ENCODE data around the gene TSHZ3.

TSHZ3 gene

DNA sequence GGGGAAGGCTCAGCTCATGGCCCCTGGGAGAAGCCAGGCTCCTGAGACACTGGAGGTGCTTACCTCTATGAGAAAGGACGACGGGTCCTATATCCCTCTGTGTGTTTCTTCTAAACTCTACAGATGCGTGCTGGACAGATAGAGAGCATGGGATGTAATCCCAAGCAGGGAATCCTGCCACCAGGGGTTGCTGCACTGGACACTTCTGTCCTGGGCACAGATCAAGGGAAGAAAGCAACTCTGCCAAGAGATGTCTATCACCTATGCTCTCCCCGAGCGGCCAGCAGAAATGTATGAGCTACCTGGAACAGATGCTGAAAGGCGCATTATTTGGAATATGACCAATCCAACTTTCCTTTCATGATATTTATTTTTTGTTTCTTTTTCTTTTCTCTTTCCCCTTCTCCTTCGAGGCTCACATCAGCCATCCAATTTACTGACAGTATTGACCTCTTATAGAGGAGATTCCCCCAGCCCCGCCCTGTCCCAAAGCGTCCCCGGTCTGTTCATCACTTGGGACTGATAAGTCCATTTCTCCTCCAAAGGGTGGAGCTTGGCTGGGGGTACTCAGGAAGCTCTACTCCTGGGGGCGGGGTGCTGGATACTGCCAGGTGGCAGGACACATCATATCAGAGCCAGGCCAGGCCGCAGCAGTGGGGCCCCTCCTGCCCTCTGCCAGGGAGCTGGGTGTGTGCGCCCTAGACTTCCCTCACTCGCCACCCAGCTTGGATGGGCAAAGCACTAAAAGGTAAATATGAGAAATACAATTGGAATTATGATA is 34.2 kb downstream of the TSHZ3 start:
- TF ChIP-seq, protein P1, sequence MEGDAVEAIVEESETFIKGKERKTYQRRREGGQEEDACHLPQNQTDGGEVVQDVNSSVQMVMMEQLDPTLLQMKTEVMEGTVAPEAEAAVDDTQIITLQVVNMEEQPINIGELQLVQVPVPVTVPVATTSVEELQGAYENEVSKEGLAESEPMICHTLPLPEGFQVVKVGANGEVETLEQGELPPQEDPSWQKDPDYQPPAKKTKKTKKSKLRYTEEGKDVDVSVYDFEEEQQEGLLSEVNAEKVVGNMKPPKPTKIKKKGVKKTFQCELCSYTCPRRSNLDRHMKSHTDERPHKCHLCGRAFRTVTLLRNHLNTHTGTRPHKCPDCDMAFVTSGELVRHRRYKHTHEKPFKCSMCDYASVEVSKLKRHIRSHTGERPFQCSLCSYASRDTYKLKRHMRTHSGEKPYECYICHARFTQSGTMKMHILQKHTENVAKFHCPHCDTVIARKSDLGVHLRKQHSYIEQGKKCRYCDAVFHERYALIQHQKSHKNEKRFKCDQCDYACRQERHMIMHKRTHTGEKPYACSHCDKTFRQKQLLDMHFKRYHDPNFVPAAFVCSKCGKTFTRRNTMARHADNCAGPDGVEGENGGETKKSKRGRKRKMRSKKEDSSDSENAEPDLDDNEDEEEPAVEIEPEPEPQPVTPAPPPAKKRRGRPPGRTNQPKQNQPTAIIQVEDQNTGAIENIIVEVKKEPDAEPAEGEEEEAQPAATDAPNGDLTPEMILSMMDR (IDR thresholded peaks at IDR 0.05; ENCODE audit: insufficient read depth, low read depth, low read length, missing control alignments): no peak
- DNase-seq (ENCODE audit: low read depth): no peak
- H3K4me3 ChIP-seq (ENCODE audit: low read depth, low read length): no peak overlapping the region

DNA sequence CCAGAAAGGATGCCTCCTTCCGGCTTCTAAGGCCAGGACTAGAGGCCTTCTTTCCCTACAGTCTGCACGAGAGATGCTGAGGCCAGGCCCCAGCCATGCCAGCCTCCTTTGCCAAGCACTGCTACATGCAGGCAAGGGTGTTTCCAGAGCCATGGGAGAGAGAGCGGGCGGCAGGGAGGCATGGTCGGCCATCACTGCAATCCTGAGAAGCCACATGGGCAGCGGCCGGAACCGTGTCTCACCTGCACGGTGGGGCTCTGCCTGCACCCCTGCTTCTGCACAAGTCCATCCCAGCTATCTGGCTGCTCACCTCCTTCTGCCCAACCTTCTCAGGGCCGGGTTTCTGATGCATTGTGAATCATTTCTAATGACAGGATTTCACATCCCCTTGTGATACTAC is 35.1 kb downstream of the TSHZ3 start:
- no peak for DNase-seq (ENCODE audit: low read depth)
- TF ChIP-seq, protein P1 (IDR thresholded peaks at IDR 0.05; ENCODE audit: insufficient read depth, low read depth, low read length, missing control alignments): no peak
- H3K4me3 ChIP-seq (ENCODE audit: low read depth, low read length): no peak overlapping the region

DNA sequence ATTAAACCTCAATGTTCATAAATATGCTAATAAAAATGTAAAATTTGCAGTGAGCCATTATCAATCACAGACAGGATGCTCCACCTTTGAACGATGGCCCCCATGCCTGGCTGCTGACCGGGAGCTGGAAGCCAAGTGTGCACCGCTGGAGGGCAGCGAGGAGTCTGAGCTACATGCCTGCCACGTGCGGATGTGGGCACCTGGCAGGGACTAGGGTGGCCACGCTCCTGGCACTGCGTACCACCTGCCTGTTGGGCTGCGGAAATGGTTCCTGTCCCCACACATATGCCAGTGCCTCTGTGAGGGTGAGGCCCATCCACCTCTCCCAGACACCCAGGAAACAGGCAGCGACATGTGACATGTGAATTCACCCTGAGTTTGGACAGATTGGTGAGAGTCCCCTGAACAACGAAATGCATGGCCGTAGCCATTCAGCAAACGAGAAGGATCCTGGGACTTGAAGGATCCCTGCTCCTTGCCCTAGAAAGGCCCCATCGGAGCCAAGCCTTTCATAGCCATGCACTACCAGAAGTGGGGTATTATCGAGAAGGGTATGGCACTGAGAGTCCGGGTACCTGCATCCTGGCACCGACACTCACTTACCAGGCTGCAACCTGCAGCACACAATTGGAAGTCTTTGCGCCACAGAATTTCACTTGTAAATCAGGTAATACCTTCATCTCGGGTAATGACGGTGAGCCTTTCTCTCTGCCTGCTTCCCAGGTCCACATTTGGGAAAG is 35.8 kb downstream of the TSHZ3 start:
- TF ChIP-seq, protein P1 (IDR thresholded peaks at IDR 0.05; ENCODE audit: insufficient read depth, low read depth, low read length, missing control alignments): no peak
- H3K4me3 ChIP-seq (ENCODE audit: low read depth, low read length): no peak overlapping the region
- no peak for DNase-seq (ENCODE audit: low read depth)

DNA sequence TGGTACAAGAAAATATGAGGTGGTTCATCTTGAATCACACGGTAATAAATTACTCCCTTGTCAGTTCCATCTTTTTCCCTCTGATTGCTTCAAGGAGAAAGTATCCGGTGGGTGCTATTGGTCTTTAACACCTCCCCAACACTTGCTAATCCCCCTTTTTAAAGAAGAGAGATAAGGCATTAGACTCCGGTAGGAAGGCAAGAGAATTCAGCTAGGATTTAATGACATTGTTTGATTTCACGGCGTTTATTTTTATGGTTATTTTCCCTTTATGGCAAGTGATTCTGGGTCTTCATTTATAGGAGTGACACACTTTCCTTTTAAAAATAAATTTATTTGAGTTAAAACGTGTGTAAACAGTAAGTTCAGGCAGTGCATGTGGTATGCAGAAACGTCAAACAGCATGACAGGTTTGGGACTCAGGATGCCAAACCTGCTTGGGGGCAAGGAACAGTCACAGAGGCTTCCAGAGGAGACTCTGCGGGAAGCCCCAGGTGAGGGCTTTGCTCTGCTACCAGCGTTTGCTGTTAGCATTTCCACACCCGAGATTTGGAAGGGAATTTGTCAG is 36.5 kb downstream of the TSHZ3 start:
- H3K4me3 ChIP-seq (ENCODE audit: low read depth, low read length): no peak overlapping the region
- DNase-seq (ENCODE audit: low read depth): no peak
- TF ChIP-seq, protein P1 (IDR thresholded peaks at IDR 0.05; ENCODE audit: insufficient read depth, low read depth, low read length, missing control alignments): no peak

DNA sequence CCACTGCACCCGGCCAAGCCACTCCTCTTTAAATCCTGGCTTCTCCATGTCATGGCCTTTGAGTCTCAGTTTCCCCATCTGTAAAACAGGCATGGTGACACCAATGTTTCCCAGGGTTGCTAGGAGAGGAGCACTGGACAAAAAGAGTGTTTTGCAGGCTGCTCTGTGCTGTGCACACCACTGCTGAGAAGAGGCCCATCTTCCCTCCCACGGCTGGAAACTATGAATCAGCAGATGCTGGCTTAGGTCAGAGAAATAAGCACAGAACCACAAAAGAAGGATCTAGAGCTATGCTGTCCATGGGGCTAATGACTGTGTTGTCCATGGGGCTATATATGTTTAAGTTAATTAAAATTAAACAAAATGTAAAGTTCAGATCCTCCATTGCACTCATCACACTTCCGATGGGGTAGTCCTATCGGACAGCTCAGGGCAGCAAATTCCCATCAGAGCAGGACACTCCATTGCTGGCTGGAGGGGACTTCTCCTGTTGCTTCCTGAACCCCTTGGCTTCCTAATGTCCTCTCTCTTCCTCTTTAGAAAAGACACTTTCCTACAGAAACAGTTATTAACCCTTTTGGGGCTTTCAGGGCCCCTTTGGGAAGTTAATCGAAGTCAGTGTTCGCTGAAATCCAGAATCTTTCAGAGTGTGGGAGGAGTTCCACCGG is 37.1 kb downstream of the TSHZ3 start:
- TF ChIP-seq, protein P1 (IDR thresholded peaks at IDR 0.05; ENCODE audit: insufficient read depth, low read depth, low read length, missing control alignments): no peak
- no peak for DNase-seq (ENCODE audit: low read depth)
- no peak overlapping the region for H3K4me3 ChIP-seq (ENCODE audit: low read depth, low read length)

DNA sequence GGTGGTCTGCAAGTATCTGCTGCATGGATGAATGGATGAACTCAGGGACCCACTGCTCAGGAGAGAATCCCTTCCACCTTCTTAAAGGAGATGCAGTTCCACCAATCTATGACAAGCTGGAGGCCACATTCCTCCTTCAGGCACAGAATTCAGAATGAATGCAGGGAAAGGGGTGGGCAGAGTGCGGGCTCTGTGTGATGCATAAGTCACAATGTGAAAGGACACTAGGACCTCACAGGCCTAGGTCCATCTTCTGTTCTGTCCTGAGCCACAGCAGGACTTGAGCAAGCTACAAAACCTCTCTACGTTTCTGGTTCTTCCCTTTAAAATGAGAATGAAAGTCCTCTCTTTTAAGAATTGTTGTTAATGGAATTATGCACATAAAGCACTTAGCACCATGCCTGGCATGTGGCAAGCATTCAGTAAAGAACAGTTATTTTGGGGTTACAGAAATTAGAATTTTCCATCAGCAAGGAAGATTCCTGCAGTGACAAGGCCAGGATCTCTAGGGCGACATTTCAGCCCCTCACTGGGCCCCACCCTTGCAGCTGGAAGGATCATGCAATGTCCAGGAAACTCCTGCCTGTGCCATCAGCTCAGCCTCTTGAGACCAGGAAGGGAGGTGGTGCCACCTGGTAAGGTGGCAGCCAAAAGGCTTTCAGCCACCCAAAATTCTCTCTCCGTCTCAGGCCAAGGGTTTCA is 38.7 kb downstream of the TSHZ3 start:
- TF ChIP-seq, protein P1 (IDR thresholded peaks at IDR 0.05; ENCODE audit: insufficient read depth, low read depth, low read length, missing control alignments): no peak
- no peak for DNase-seq (ENCODE audit: low read depth)
- no peak overlapping the region for H3K4me3 ChIP-seq (ENCODE audit: low read depth, low read length)

Measured in GM12865 (cell line).